GM23338 (cell line): ENCODE data around the gene CRMP1. TPM values are rescaled to one million over a fixed set of nuclear protein-coding genes. Genes with fewer than 3 reads are reported as not detected.

Source experiments
- ATAC-seq: fragments of 200-7000 bp; cut with Tn5 transposase; 3 replicates; pipeline ENCODE4 v1.9.1; 2020
- DNase-seq: peaks from one replicate; pipeline ENCODE4 v3.0.0-alpha.2; 2015; ENCODE audit warnings: low spot score
- H2AFZ ChIP-seq: fragments of 200-600 bp; sonication (generic); 2 replicates; pipeline ENCODE4 v1.8.0; 2016; ENCODE audit warnings: antibody characterized with exemption, mild to moderate bottlenecking, moderate library complexity
- H3F3A ChIP-seq: fragments of 200-600 bp; sonication (generic); replicated peaks from 2 replicates; pipeline ENCODE4 v1.8.0; 2017; ENCODE audit warnings: antibody characterized with exemption, mixed run types, low read depth
- H3K27ac ChIP-seq: fragments of 200-600 bp; sonication (generic); 2 replicates; pipeline ENCODE4 v1.6.1; 2016; ENCODE audit warnings: low read depth
- H3K27me3 ChIP-seq: fragments of 200-600 bp; sonication (generic); 2 replicates; pipeline ENCODE4 v1.8.0; 2016; ENCODE audit warnings: mild to moderate bottlenecking, mixed run types, moderate library complexity; ENCODE audit not compliant: insufficient read depth
- H3K36me3 ChIP-seq: fragments of 200-600 bp; sonication (generic); 2 replicates; pipeline ENCODE4 v1.8.0; 2016; ENCODE audit warnings: mild to moderate bottlenecking; ENCODE audit not compliant: insufficient read depth
- H3K4me1 ChIP-seq: fragments of 200-600 bp; sonication (generic); 2 replicates; pipeline ENCODE4 v1.8.0; 2016; ENCODE audit warnings: mild to moderate bottlenecking, moderate library complexity; ENCODE audit not compliant: insufficient read depth
- H3K4me2 ChIP-seq: fragments of 200-600 bp; sonication (generic); 2 replicates; pipeline ENCODE4 v1.7.1; 2017; ENCODE audit warnings: mixed run types
- H3K4me3 ChIP-seq: fragments of 200-600 bp; sonication (generic); 2 replicates; pipeline ENCODE4 v1.6.1; 2016; ENCODE audit warnings: mixed run types
- H3K79me2 ChIP-seq: fragments of 200-600 bp; sonication (generic); replicated peaks from 2 replicates; pipeline ENCODE4 v1.8.0; 2017; ENCODE audit warnings: mild to moderate bottlenecking; ENCODE audit not compliant: insufficient read depth
- H3K9me2 ChIP-seq: fragments of 200-600 bp; sonication (generic); 2 replicates; pipeline ENCODE4 v1.8.0; 2017; ENCODE audit not compliant: insufficient read depth
- H4K20me1 ChIP-seq: fragments of 200-600 bp; sonication (generic); replicated peaks from 2 replicates; pipeline ENCODE4 v1.8.0; 2017; ENCODE audit warnings: mild to moderate bottlenecking; ENCODE audit not compliant: insufficient read depth
- H3K27ac Mint-ChIP-seq: 2 replicates; pipeline ENCODE4 v1.8.0; 2020; ENCODE audit warnings: inconsistent platforms, mild to moderate bottlenecking, moderate library complexity, mixed read lengths
- H3K27me3 Mint-ChIP-seq: 3 replicates; pipeline ENCODE4 v1.8.0; 2022; ENCODE audit warnings: low read depth, mild to moderate bottlenecking, moderate library complexity, mixed read lengths, inconsistent platforms; ENCODE audit not compliant: insufficient read depth, poor library complexity
- H3K36me3 Mint-ChIP-seq: 3 replicates; pipeline ENCODE4 v1.8.0; 2021; ENCODE audit warnings: low read depth, mild to moderate bottlenecking, inconsistent platforms, moderate library complexity, mixed read lengths
- H3K4me1 Mint-ChIP-seq: 3 replicates; pipeline ENCODE4 v1.8.0; 2020; ENCODE audit warnings: mild to moderate bottlenecking, inconsistent platforms, mixed read lengths
- H3K4me3 Mint-ChIP-seq: 3 replicates; pipeline ENCODE4 v1.8.0; 2021; ENCODE audit warnings: moderate library complexity, mild to moderate bottlenecking, inconsistent platforms, mixed read lengths
- H3K9me3 Mint-ChIP-seq: 3 replicates; pipeline ENCODE4 v1.8.0; 2020; ENCODE audit warnings: moderate library complexity, mild to moderate bottlenecking, inconsistent platforms, mixed read lengths
- CREB1 ChIP-seq: fragments of 250-450 bp; sonication (Bioruptor Pico); IDR thresholded peaks from 2 replicates; pipeline ENCODE4 v1.5.0; 2020; ENCODE audit warnings: low read depth, mild to moderate bottlenecking, moderate library complexity
- CTCF ChIP-seq, 2 experiments: fragments of 200-600 bp in 1 of 2; sonication (generic) in 1 of 2; conservative IDR thresholded peaks; 2 replicates each; pipeline versions ENCODE4 v1.5.1 to v1.6.1; 2016 to 2017; ENCODE audit warnings: antibody characterized with exemption in 2 of 2, low read depth in 2 of 2, mild to moderate bottlenecking in 2 of 2, moderate library complexity in 1 of 2
- ETS1 ChIP-seq: IDR thresholded peaks from 2 replicates; pipeline ENCODE4 v1.6.1; 2016; ENCODE audit warnings: antibody characterized with exemption
- EZH2 ChIP-seq: fragments of 200-600 bp; sonication (generic); IDR thresholded peaks from one replicate; pipeline ENCODE4 v1.8.0; 2017; ENCODE audit warnings: antibody characterized with exemption, mild to moderate bottlenecking, low read depth; ENCODE audit not compliant: unreplicated experiment
- EZH2phosphoT487 ChIP-seq: fragments of 200-600 bp; sonication (generic); IDR thresholded peaks from one replicate; pipeline ENCODE4 v1.8.1; 2018; ENCODE audit warnings: antibody characterized with exemption; ENCODE audit not compliant: unreplicated experiment
- JUNB ChIP-seq: IDR thresholded peaks from one replicate; pipeline ENCODE4 v1.6.1; 2016; ENCODE audit warnings: antibody characterized with exemption; ENCODE audit not compliant: unreplicated experiment
- NANOG ChIP-seq: IDR thresholded peaks from 2 replicates; pipeline ENCODE4 v1.6.1; 2016; ENCODE audit warnings: antibody characterized with exemption, borderline replicate concordance
- POLR2AphosphoS5 ChIP-seq: IDR thresholded peaks from 2 replicates; pipeline ENCODE4 v1.6.1; 2016; ENCODE audit warnings: antibody characterized with exemption, low read depth
- REST ChIP-seq: IDR thresholded peaks from one replicate; pipeline ENCODE4 v1.6.1; 2018; ENCODE audit warnings: antibody characterized with exemption; ENCODE audit not compliant: unreplicated experiment
- STAT1 ChIP-seq: IDR thresholded peaks from one replicate; pipeline ENCODE4 v1.6.1; 2016; ENCODE audit warnings: antibody characterized with exemption; ENCODE audit not compliant: unreplicated experiment
- ZNF114 ChIP-seq: fragments of 250-450 bp; sonication (Bioruptor Pico); IDR thresholded peaks from 2 replicates; pipeline ENCODE4 v1.5.0; 2020; ENCODE audit warnings: mild to moderate bottlenecking, moderate library complexity
- ZNF462 ChIP-seq: fragments of 250-450 bp; sonication (Bioruptor Pico); IDR thresholded peaks from 2 replicates; pipeline ENCODE4 v1.5.0; 2020; ENCODE audit warnings: mild to moderate bottlenecking, moderate library complexity
- polyA plus RNA-seq: library from polyadenylated mRNA; unstranded; fragments of >200 nt; fragmentation: Nextera tagmentation; extraction: Ambion mirVana; gene quantifications from 2 replicates; pipeline ENCODE4 v1.2.1, GENCODE V29; 2016
- total RNA-seq: library from RNA; depleted of rRNA; stranded (reverse); fragments of >200 nt; shearing (Covaris generic); gene quantifications from 2 replicates; pipeline ENCODE4 v1.2.3, GENCODE V29; 2014

CRMP1 gene
- total and polyA plus RNA-seq, 2 experiments from 2014 or later, result 52.7 to 146 TPM

- TF ChIP-seq ETS1, result no peak
- no peak for TF ChIP-seq EZH2phosphoT487
- no peak for TF ChIP-seq EZH2
- TF ChIP-seq ZNF462, result no peak
- TF ChIP-seq ZNF114 (CRISPR knock-in tag), result no peak
- no peak for TF ChIP-seq CREB1 (CRISPR knock-in tag)
These were observed 93.5 kb downstream of the CRMP1 start (continued) for GRCh38 chr4:5799406-5799805.

GRCh38 chr4:5798946-5799345, 93.9 kb downstream of the CRMP1 start:
- no peaks in the 10 kb centered on the region; the same call in 1 of the 2 replicates for H4K20me1 ChIP-seq
- no peaks in the 10 kb centered on the region for H3K27me3 ChIP-seq
- no peak overlapping the region for H3K4me3 Mint-ChIP-seq
- no peaks in the 10 kb centered on the region for H3F3A ChIP-seq
- no peaks in the 10 kb centered on the region for H3K9me3 Mint-ChIP-seq
- no peaks in the 10 kb centered on the region for H3K9me2 ChIP-seq
- peaks cover 32% of the 10 kb centered on the region for H3K36me3 Mint-ChIP-seq
- no peak overlapping the region for H3K4me2 ChIP-seq
- ATAC-seq, result no peak
- no peak for DNase-seq
- H3K27ac Mint-ChIP-seq, result no peak overlapping the region
- H3K36me3 ChIP-seq, result 0 out of 2 replicates have a peak, but pooled peaks cover 6% of the 10 kb centered on the region
- no peak overlapping the region for H3K27ac ChIP-seq
- no peak overlapping the region for H2AFZ ChIP-seq
- peaks cover 9% of the 10 kb centered on the region for H3K27me3 Mint-ChIP-seq
- H3K4me1 Mint-ChIP-seq, result no peaks in the 10 kb centered on the region
- H3K4me1 ChIP-seq, result no peaks in the 10 kb centered on the region
- no peak overlapping the region for H3K4me3 ChIP-seq
- no peaks in the 10 kb centered on the region for H3K79me2 ChIP-seq
- TF ChIP-seq ETS1 (no peak), REST (no peak), ZNF114 (CRISPR knock-in tag) (no peak), POLR2AphosphoS5 (no peak), NANOG (no peak), EZH2phosphoT487 (no peak), JUNB (no peak), STAT1 (no peak), CTCF (conservative IDR thresholded peaks at IDR 0.05; ENCODE audit: low read depth in 2 of 2) (no peak), CREB1 (CRISPR knock-in tag) (no peak)
